ENCODE results near the gene BACE1-AS.

- no peak for TF ChIP-seq CTCF (IDR thresholded peaks at IDR 0.05; ENCODE audit: poor library complexity)
- TF ChIP-seq EZH2 (IDR thresholded peaks at IDR 0.05; ENCODE audit: borderline replicate concordance) = no peak
- TF ChIP-seq EZH2phosphoT487 (IDR thresholded peaks at IDR 0.05; ENCODE audit: low read depth, severe bottlenecking, unreplicated experiment) = no peak
Measured at GRCh38 chr11:117315285-117316196, 24.4 kb downstream of the BACE1-AS start.
